GM19193 (cell line): ENCODE results near the gene LRPAP1.

Experiments
- POLR2A ChIP-seq: IDR thresholded peaks from 4 replicates; pipeline ENCODE4 v1.6.1; 2011; ENCODE audit not compliant: insufficient read depth, insufficient read length; ENCODE audit errors: extremely low read depth

LRPAP1 gene

GRCh38 chr4:3526456-3526855 is 5.8 kb downstream of the LRPAP1 start:
- no peak for TF ChIP-seq POLR2A

- no peak for TF ChIP-seq POLR2A
Measured at GRCh38 chr4:3525532-3526430, 6.4 kb downstream of the LRPAP1 start.

DNA sequence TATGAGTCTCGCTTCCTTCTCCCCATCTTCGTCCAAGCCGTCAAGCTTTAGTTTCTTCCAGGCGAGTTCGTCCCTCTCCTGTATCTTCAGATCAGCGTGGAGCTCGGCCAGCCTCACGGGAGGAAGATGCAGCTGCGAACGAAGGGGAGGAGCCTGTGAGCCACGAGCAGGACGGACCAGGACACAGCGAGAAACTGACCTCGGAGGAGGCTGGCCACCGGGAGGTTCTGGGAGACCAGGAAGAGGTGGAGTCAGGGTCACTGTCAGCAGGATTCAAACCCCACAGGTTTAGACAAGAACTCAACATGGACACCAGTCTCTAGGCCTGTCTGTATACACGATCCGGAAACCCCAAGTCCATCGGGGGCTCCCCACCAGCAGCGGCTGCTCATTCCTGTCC is 7.3 kb downstream of the LRPAP1 start:
- TF ChIP-seq POLR2A: no peak

DNA sequence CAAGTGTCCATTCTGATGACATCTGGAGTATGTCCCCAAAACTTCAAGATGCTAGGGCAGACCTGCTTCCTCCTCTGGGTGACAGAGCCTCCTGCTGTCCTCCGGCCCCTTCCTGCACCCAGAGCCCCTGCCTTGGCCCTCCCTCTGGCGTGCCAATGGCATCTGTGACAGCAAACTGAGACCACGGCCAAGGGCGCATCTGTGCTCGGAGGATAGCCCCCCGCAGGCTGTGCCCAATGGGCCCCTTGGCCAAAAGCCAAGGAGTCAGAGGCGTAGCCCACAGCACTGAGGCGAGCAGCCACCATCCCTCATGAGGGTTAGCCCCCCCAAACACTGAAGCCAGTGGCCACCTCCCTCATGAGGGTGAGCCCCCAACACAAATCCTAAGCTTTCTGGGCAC is 7.9 kb downstream of the LRPAP1 start:
- no peak for TF ChIP-seq POLR2A

- TF ChIP-seq POLR2A: no peak
Measured at GRCh38 chr4:3523628-3524221, 8.5 kb downstream of the LRPAP1 start.

GRCh38 chr4:3523146-3523627 is 9.0 kb downstream of the LRPAP1 start:
- TF ChIP-seq POLR2A: no peak

- no peak for TF ChIP-seq POLR2A
Measured at GRCh38 chr4:3522651-3523050, 9.6 kb downstream of the LRPAP1 start.

DNA sequence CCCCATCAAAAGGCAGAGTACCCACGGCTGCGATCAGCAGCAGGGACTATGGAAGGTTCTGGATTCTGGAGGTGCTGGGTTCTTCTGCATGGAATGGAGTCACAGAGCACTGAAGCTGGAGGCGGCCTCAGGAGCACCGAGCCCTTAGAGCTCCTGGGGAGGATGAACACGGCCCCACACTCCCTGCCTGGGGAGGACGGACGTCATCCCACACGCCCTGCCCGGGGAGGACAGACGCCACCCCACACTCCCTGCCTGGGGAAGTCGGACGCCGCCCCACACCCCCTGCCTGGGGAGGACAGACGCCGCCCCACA is 9.9 kb downstream of the LRPAP1 start:
- no peak for TF ChIP-seq POLR2A

GRCh38 chr4:3521621-3522325 is 10.4 kb downstream of the LRPAP1 start:
- no peak for TF ChIP-seq POLR2A

- TF ChIP-seq POLR2A: no peak
Measured at GRCh38 chr4:3520796-3521600, 11.2 kb downstream of the LRPAP1 start.

GRCh38 chr4:3520276-3520675 is 11.9 kb downstream of the LRPAP1 start:
- no peak for TF ChIP-seq POLR2A

DNA sequence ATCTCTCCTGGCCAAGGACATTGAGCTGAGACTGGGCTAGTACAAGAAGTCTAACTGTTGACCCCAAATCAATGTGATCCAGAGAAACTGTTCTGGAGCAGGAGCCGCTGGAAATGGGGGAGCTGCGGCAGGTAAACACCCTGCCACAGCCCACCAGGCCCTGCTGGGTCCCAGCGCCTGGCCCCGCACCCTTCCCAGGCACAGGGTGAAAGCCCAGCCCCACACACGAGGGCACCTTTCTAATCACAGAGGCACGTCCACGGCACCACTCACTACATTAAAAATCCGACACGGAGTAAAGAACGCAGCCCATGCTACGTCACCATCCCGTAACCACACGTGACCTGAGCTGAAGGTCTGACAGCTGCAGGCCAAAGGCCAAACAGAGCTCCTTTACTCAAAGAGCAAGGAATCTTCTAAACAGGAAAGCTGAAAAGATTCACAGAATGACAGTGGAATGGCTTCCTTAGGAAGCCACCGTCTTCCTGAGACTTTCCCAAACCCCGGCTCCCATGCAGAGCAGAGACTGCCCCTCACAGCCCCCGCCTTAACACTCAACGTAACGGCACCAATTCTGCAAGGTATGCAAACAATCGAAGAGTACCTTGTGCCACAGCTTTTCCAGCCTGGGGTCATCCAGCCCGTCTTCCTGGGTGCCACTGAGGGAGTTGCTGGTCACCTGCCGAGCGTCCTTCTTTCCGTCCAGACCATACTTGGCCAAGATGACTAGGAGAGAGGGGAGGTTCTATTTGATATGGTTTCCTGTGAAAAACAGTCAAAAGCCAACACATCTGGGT is 12.6 kb downstream of the LRPAP1 start:
- no peak for TF ChIP-seq POLR2A

DNA sequence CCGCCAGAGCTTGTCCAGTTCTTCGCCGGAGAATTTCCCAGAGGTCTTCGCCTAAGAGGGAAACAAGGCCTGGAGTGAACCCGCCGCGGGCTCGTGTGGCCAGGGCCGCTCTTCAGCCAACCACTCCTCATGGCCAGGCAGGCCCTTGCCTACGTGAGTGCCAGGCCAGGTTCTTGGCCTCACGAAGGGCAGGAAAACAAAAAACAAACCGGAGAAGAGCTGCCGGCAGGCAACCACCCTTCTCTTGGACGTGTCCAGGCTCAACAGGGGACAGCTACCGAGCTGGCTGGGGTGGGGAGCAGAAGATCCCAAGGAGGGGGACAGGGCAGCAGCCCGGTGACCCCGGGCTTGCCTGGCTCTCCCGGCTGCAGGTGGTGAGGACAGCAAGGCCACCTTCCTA is 13.3 kb downstream of the LRPAP1 start:
- TF ChIP-seq POLR2A: no peak

DNA sequence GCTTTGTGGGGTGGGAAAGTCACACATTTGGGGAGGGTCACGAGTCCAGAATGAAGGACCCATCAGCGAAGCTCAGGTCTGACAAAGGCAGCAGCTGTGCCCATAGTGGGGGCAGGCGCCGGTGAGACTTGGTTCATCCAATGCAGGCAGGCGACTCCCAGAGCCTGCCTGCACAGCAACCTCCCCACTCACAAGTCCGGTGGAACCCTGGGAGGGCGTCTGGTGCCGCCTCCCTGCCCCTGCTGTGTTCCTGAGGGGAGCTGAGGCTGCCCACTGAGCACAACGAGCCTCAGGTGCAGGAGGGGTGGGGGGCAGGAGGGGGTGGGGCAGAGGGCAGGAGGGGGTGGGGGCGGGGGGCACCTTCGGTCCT is 13.7 kb downstream of the LRPAP1 start:
- TF ChIP-seq POLR2A: no peak
